Hematopoietic multipotent progenitor cell treated with erythropoietin and hydrocortisone succinate and interleukin-3 and kit ligand, for 8 days (in vitro differentiated cells): ENCODE measurements around the gene DDX31.

Experiments
- DNase-seq: peaks from one replicate; pipeline ENCODE4 v3.0.0-alpha.2; 2015

DDX31 gene

GRCh38 chr9:132671620-132672412 is 2.0 kb upstream of the DDX31 start:
- DNase-seq: peak; percentile 47

- peak; percentile 47 for DNase-seq
Measured at GRCh38 chr9:132670457-132671391, 941 bp upstream of the DDX31 start, which contains the start of gene GTF3C4. Gene GTF3C4, plus strand, starts transcription at chr9:132670464. Its CDS starts 135 bp downstream, at chr9:132670599.

- DNase-seq: no peak
Measured at GRCh38 chr9:132669319-132669697, 475 bp downstream of the DDX31 start.

- no peak for DNase-seq
Measured at GRCh38 chr9:132663851-132664250, 5.9 kb downstream of the DDX31 start.

GRCh38 chr9:132663117-132663516 is 6.7 kb downstream of the DDX31 start:
- DNase-seq: no peak

DNA sequence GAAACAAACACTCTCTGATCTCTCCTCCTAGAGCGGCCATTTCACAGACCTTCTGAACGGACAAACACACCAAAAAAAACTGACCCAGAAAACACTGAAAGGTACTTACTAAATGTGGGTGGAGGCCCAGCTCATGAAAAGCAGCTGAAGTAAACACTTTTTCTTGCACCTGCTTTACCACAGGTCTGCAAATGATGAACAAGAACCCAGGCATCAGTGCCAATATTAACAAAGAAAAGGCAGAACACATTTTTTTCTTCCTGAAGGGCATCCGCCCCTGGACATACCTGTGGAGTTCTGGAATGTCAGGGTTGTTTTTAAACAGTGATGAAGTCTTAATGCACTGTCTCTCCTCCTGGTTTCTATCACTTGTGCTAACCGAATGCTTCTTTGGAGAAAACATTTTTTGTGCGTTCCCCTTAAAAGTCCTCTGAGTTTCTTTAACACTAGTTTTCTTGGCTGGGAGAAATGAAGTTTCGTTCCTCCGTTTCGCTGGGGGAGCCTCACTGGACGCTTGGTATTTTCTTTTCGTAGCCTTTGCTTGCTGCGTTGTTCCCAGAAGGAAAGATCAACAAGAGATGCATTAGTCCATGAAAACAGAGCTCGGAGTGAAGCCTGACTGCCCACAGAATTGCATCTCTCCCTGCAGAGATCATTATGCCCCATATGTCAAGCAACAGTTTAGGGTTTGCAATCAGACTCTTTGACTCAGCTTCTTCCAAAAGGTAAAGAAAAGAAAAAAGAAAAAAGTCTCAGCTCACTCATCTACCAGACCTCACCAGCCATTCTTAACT is 7.4 kb downstream of the DDX31 start:
- no peak for DNase-seq

DNA sequence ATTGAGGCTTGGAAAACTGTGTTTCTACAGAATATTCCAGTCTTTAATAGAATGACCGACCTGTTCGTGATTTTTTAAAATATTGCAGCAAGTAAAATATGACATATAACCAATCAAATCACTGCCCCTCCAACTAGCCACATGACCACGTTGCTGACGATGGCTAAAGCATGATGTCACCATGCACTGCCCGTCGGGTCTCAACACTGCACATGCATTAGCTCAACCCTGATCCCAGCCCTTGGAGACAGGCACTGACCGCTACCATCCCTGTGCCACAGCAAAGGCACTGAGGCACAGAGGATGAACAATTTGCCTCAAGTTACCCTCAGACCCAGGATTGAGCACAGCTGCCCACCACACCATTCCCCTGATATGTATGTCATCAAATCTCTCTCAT is 13.5 kb downstream of the DDX31 start:
- DNase-seq: no peak

DNA sequence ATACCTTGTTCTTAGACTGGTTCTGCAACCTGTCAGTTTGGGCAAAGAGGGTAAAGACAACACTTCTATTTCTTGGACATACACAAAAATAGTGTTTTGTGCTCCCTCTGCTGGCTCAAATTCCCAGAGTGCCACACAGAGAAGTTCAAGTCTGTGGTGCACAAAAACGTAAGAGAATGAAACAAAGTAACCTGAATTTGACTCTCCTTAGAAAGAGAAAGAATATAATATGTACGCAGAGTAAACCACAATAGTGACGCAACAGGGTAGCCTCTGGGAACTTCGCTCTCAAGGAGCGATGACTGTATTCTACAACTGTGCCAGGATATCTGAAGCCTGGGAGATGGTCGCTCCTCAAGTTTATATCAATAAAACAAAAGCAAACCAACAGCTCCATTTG is 18.5 kb downstream of the DDX31 start:
- peak; percentile 34 for DNase-seq

DNA sequence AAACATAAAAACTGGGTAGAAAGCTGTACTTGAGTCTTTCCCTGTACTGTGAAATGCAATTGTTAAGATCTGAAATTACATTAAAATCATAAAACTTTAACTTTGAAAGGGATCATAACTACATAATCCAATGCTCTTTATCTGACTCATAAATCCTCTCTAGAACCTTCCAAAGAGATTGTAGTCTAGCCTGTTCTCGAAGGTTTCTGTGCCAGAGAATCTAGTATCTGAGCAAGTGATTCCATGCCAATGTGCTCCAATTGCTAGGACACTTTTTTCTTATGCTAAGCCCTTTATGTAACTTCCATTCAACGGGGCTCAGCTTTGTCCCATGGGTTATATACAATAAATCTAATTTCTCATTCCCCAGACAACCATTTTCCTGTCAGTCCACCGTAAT is 21.1 kb downstream of the DDX31 start:
- no peak for DNase-seq

DNA sequence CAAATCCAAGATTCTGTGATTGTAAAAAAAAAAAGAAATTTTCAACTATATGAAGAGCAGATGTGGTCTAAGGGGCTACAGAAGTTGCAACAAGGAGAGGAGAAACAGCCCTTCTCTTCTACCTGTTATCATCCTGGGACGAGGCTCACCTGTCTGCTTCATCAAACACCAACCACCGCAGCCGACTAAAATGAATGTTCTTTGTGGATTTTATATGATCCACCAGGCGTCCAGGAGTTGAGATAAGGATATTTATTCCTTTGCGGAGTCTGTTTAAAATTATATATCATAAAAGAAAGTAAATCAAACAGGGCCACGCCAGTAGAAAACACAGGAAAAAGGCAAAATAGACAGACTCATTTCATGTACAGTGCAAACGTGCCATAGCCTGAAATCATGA is 21.5 kb downstream of the DDX31 start:
- no peak for DNase-seq

DNA sequence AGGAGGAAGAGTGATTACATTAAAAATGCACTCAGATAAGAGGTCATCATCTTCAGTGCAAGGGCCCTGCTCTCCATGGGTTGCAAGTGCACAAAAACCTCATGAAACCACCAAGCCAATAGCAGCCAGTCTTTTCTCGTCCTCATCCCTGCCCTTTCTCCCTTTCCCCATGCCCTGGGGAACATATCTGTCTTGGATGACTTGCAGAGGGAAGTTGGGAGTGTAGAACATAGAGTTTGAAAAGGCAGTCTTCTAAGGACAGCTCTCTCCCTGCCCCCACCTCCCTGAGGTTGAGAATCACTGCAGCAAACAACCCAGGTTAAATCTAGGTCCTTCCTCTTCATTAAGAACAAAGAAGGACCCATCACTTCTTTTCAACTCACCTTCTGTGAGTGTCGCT is 22.0 kb downstream of the DDX31 start:
- no peak for DNase-seq

DNA sequence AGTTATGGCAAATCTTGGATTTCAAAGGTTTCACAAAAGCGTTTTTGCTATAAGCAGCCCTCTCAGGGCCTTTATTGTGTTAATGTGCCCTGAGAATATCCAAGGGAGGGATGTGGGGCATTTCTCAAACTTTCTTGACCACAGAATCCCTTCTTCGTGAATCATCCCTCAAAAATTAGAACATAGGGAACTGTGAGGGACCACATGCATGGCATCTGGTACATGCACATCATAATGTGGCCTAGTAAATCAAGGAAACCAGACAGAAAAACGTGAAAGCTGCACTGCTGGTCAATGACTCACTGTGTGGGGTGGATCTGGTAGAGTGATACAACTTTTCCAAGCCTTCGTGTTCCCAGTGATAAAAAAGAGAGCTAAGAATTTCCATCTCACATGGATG is 22.4 kb downstream of the DDX31 start:
- no peak for DNase-seq

DNA sequence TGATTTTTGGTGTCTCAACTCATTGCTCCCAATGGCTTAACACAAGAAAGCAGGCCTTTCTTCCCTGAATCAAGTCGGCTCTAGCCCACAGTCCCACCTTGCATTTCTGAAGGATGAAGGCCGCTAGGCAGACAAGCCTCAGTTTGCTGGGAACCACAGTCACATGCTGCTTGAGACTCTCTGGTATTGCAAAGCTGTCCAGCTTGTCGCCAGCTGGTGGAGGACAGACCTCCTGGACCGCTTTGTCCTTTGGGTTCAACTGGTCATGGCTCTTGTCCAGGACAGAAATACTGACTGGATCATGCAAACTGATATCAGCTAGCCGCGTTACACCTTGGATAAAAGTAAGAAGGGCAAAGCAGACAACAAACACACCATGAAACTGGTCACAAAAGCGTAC is 23.1 kb downstream of the DDX31 start:
- no peak for DNase-seq

DNA sequence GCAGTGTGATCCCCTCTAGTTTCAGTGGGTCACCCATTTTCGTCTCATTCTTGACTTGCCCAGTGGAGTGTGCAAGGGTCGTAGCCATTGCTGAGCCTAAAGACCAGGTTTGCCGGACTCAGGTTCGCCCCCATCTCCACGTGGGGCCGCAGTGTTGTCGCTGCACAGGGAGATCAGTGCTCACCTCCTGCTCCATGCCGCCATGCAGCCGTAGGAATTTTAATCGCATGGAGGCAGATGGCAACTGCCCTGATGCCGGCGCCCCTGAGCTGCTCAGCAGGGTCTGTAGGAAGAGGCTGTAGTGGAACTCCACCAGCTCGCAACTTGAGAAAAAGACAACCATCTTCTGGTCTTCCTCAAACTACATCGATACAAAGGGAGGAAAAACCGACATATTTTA is 24.1 kb downstream of the DDX31 start:
- no peak for DNase-seq

- DNase-seq: no peak
Measured at GRCh38 chr9:132645306-132645705, 24.5 kb downstream of the DDX31 start.

DNA sequence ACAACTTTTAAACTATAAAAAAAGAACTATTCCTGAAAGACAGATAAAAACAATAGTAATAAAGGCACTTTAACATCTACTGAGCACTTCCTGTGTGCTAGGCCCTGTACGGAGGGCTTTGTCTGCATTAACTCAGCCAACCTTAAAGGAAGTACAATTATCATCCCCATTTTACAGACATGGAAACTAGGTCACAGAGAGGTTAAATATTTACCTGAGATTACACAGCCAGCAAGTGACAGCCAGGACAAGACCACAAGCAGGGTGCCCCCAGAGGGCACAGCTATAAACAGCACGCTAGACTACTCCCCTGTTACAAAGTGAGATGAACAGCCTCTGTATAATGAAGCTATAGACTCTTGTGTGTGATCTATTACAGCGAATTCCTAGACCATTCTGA is 25.5 kb downstream of the DDX31 start:
- peak; percentile 20 for DNase-seq

- no peak for DNase-seq
Measured at GRCh38 chr9:132641216-132641615, 28.6 kb downstream of the DDX31 start.

GRCh38 chr9:132639322-132639721 is 30.5 kb downstream of the DDX31 start:
- no peak for DNase-seq

DNA sequence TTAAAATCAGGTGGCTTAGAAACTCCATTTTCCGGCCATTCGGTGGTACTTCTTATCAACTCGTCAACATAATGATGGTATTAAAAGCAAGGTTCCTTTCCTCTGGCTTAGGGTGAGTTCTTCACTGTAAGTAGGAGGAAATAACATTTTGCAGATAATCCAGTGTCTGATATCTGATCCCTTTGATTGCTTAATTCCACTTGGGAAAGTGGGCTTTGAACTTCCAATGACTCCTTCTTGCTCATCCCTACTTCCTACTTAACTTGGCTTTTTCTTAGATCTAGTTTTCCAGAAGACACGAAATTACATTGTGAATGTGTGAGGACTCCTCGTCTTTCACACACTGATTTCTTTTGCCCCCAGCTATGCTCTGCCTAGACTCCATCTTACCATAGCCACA is 31.5 kb downstream of the DDX31 start:
- no peak for DNase-seq

GRCh38 chr9:132637801-132638200 is 32.0 kb downstream of the DDX31 start:
- no peak for DNase-seq

DNA sequence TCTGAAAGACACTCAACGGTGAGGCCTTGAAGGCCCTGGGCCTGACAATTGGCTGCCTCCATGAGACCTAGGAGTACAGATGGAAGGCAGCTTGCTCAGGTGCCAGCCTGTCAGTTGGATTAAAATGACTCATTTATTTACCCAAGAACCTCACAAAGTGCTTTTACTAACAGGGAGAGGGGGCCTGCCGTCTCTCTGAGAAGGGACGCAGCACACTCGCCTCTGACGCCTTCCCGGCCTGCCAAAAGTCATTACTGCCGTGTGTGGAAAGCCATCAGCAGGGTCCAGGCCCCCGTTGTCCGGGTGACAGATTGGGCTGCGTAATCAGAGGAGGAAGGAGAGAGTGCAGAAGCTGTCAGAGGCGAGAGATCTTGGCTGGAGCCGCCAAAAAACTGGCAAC is 32.4 kb downstream of the DDX31 start:
- DNase-seq: no peak

DNA sequence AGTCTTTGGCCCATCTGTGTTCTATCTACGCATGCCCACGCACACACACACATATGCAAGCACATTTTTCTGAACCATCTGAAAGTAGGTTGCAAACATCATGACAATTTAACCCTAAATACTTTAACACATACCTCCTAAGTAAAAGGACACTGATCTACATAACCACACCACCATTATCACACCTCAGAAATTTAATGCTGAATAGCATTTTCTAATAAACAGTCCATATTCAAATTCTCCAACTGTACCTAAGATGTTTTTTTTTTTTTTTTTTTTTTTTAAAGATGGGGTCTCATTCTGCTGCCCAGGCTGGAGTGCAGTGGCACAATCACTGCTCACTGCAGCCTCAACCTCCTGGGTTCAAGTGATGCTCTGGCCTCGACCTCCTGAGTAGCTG is 35.5 kb downstream of the DDX31 start:
- DNase-seq: no peak
